ENCODE results near the gene PRAMEF12.
A peak's percentile ranks its signal among the peaks of the same experiment; 100 is the strongest.
"Not testable (repeated sequence)": the region's sequence is repeated elsewhere in the genome, so short reads cannot be mapped to it uniquely, and the experiment has no call there.

PRAMEF12 gene

GRCh38 chr1:12809933-12810332 is 36.4 kb downstream of the PRAMEF12 start:
- no peak overlapping the region for H3K14ac ChIP-seq (ENCODE audit: low read length in 2 of 2)
- H3K4me2 ChIP-seq (ENCODE audit: low read length, poor library complexity, severe bottlenecking) = no peak overlapping the region
- DNase-seq = no peak
- H2BK12ac ChIP-seq (ENCODE audit: low read length in 2 of 2) = no peak overlapping the region
- H3K9ac ChIP-seq (ENCODE audit: low read length) = no peak overlapping the region
- H3K4me3 ChIP-seq (ENCODE audit: insufficient read depth in 1 of 2, low read depth in 1 of 2, low read length in 2 of 2) = no peak overlapping the region
- no peak overlapping the region for H3K27ac ChIP-seq (ENCODE audit: low read length, poor library complexity, severe bottlenecking)
- H4K91ac ChIP-seq (ENCODE audit: low read length) = no peak overlapping the region
- no peak overlapping the region for H2BK5ac ChIP-seq (ENCODE audit: low read depth, low read length, poor library complexity, severe bottlenecking)
- H3K23ac ChIP-seq (ENCODE audit: low read length in 2 of 2) = no peak overlapping the region
- H2BK120ac ChIP-seq (ENCODE audit: low read depth, low read length) = no peak overlapping the region
- WGBS = 58% methylated on average over 1 of the region's 1 CpG
- no peaks in the 10 kb centered on the region for H3K36me3 ChIP-seq (ENCODE audit: control insufficient read depth in 1 of 2, insufficient read depth in 2 of 2, low read depth in 1 of 2, low read length in 2 of 2)
- no peak overlapping the region for H2AK5ac ChIP-seq (ENCODE audit: low read length, severe bottlenecking)
- no peaks in the 10 kb centered on the region for H3K4me1 ChIP-seq (ENCODE audit: control insufficient read depth, insufficient read depth, low read depth, low read length)
- H4K8ac ChIP-seq (ENCODE audit: low read length) = no peak overlapping the region
- no peaks in the 10 kb centered on the region for H3K27me3 ChIP-seq (ENCODE audit: control insufficient read depth in 1 of 2, insufficient read depth in 1 of 2, low read length in 2 of 2)
- H2BK15ac ChIP-seq (ENCODE audit: low read depth, poor library complexity, severe bottlenecking) = no peak overlapping the region
- no peaks in the 10 kb centered on the region for H3K9me3 ChIP-seq (ENCODE audit: control insufficient read depth, low read length)
- no peak overlapping the region for H2AFZ ChIP-seq (ENCODE audit: low read depth, low read length)
- H3K18ac ChIP-seq (ENCODE audit: low read depth in 1 of 2, low read length in 2 of 2) = no peak overlapping the region
- no peak overlapping the region for H3K4ac ChIP-seq (ENCODE audit: low read depth in 1 of 2, low read length in 2 of 2)
- H3K79me1 ChIP-seq (replicated peaks; ENCODE audit: low read length, poor library complexity, severe bottlenecking) = no peaks in the 10 kb centered on the region

GRCh38 chr1:12810691-12811408 is 37.3 kb downstream of the PRAMEF12 start:
- H4K91ac ChIP-seq (ENCODE audit: low read length) = no peak overlapping the region
- no peaks in the 10 kb centered on the region for H3K36me3 ChIP-seq (ENCODE audit: control insufficient read depth in 1 of 2, insufficient read depth in 2 of 2, low read depth in 1 of 2, low read length in 2 of 2)
- peak overlapping the region in 1 of 2 experiments; percentile 41 for H3K4me3 ChIP-seq (ENCODE audit: insufficient read depth in 1 of 2, low read depth in 1 of 2, low read length in 2 of 2)
- H3K14ac ChIP-seq (ENCODE audit: low read length in 2 of 2) = no peak overlapping the region
- no peak overlapping the region for H2BK12ac ChIP-seq (ENCODE audit: low read length in 2 of 2)
- H3K27me3 ChIP-seq (ENCODE audit: control insufficient read depth in 1 of 2, insufficient read depth in 1 of 2, low read length in 2 of 2) = no peaks in the 10 kb centered on the region
- no peak overlapping the region for H3K4ac ChIP-seq (ENCODE audit: low read depth in 1 of 2, low read length in 2 of 2)
- no peak overlapping the region for H4K8ac ChIP-seq (ENCODE audit: low read length)
- no peak overlapping the region for H3K9ac ChIP-seq (ENCODE audit: low read length)
- no peak overlapping the region for H3K4me2 ChIP-seq (ENCODE audit: low read length, poor library complexity, severe bottlenecking)
- no peak overlapping the region for H2BK5ac ChIP-seq (ENCODE audit: low read depth, low read length, poor library complexity, severe bottlenecking)
- H3K23ac ChIP-seq (ENCODE audit: low read length in 2 of 2) = no peak overlapping the region
- DNase-seq = no peak
- H2AFZ ChIP-seq (ENCODE audit: low read depth, low read length) = no peak overlapping the region
- H2AK5ac ChIP-seq (ENCODE audit: low read length, severe bottlenecking) = no peak overlapping the region
- no peak overlapping the region for H3K18ac ChIP-seq (ENCODE audit: low read depth in 1 of 2, low read length in 2 of 2)
- WGBS = 52% methylated on average over 5 of the region's 5 CpGs
- no peak overlapping the region for H2BK120ac ChIP-seq (ENCODE audit: low read depth, low read length)
- no peak overlapping the region for H2BK15ac ChIP-seq (ENCODE audit: low read depth, poor library complexity, severe bottlenecking)
- H3K4me1 ChIP-seq (ENCODE audit: control insufficient read depth, insufficient read depth, low read depth, low read length) = no peaks in the 10 kb centered on the region
- H3K9me3 ChIP-seq (ENCODE audit: control insufficient read depth, low read length) = no peaks in the 10 kb centered on the region
- H3K27ac ChIP-seq (ENCODE audit: low read length, poor library complexity, severe bottlenecking) = no peak overlapping the region
- no peaks in the 10 kb centered on the region for H3K79me1 ChIP-seq (replicated peaks; ENCODE audit: low read length, poor library complexity, severe bottlenecking)

GRCh38 chr1:12811409-12811784 is 37.9 kb downstream of the PRAMEF12 start:
- Histone ChIP-seq H3K9me3 (ENCODE audit: control insufficient read depth, low read length) (no peaks in the 10 kb centered on the region), H2BK5ac (ENCODE audit: low read depth, low read length, poor library complexity, severe bottlenecking) (no peak overlapping the region), H3K4ac (ENCODE audit: low read depth in 1 of 2, low read length in 2 of 2) (no peak overlapping the region), H3K27me3 (ENCODE audit: control insufficient read depth in 1 of 2, insufficient read depth in 1 of 2, low read length in 2 of 2) (no peaks in the 10 kb centered on the region), H3K79me1 (replicated peaks; ENCODE audit: low read length, poor library complexity, severe bottlenecking) (no peaks in the 10 kb centered on the region), H4K8ac (ENCODE audit: low read length) (no peak overlapping the region), H2BK15ac (ENCODE audit: low read depth, poor library complexity, severe bottlenecking) (no peak overlapping the region), H3K18ac (ENCODE audit: low read depth in 1 of 2, low read length in 2 of 2) (no peak overlapping the region), H3K4me1 (ENCODE audit: control insufficient read depth, insufficient read depth, low read depth, low read length) (no peaks in the 10 kb centered on the region), H3K27ac (ENCODE audit: low read length, poor library complexity, severe bottlenecking) (no peak overlapping the region), H2BK12ac (ENCODE audit: low read length in 2 of 2) (no peak overlapping the region), H2AFZ (ENCODE audit: low read depth, low read length) (no peak overlapping the region), H3K9ac (ENCODE audit: low read length) (no peak overlapping the region), H3K36me3 (ENCODE audit: control insufficient read depth in 1 of 2, insufficient read depth in 2 of 2, low read depth in 1 of 2, low read length in 2 of 2) (no peaks in the 10 kb centered on the region), H3K23ac (ENCODE audit: low read length in 2 of 2) (no peak overlapping the region), H3K14ac (ENCODE audit: low read length in 2 of 2) (no peak overlapping the region), H2BK120ac (ENCODE audit: low read depth, low read length) (no peak overlapping the region), H3K4me2 (ENCODE audit: low read length, poor library complexity, severe bottlenecking) (no peak overlapping the region), H3K4me3 (ENCODE audit: insufficient read depth in 1 of 2, low read depth in 1 of 2, low read length in 2 of 2) (peak overlapping the region in 1 of 2 experiments; percentile 41), H2AK5ac (ENCODE audit: low read length, severe bottlenecking) (no peak overlapping the region), H4K91ac (ENCODE audit: low read length) (no peak overlapping the region)
- 30% methylated on average over 2 of the region's 2 CpGs for WGBS
- no peak for DNase-seq

GRCh38 chr1:12819061-12819460 is 45.5 kb downstream of the PRAMEF12 start:
- H3K27me3 ChIP-seq (ENCODE audit: control insufficient read depth in 1 of 2, insufficient read depth in 1 of 2, low read length in 2 of 2); H3K36me3 ChIP-seq (ENCODE audit: control insufficient read depth in 1 of 2, insufficient read depth in 2 of 2, low read depth in 1 of 2, low read length in 2 of 2); H4K91ac ChIP-seq (ENCODE audit: low read length); H3K18ac ChIP-seq (ENCODE audit: low read depth in 1 of 2, low read length in 2 of 2); H3K4ac ChIP-seq (ENCODE audit: low read depth in 1 of 2, low read length in 2 of 2); H2BK12ac ChIP-seq (ENCODE audit: low read length in 2 of 2); H3K4me1 ChIP-seq (ENCODE audit: control insufficient read depth, insufficient read depth, low read depth, low read length); H3K4me2 ChIP-seq (ENCODE audit: low read length, poor library complexity, severe bottlenecking); DNase-seq; H3K4me3 ChIP-seq (ENCODE audit: insufficient read depth in 1 of 2, low read depth in 1 of 2, low read length in 2 of 2); H2BK120ac ChIP-seq (ENCODE audit: low read depth, low read length); H4K8ac ChIP-seq (ENCODE audit: low read length); H3K9ac ChIP-seq (ENCODE audit: low read length); H2AFZ ChIP-seq (ENCODE audit: low read depth, low read length); H2AK5ac ChIP-seq (ENCODE audit: low read length, severe bottlenecking); H2BK5ac ChIP-seq (ENCODE audit: low read depth, low read length, poor library complexity, severe bottlenecking); H3K14ac ChIP-seq (ENCODE audit: low read length in 2 of 2); H2BK15ac ChIP-seq (ENCODE audit: low read depth, poor library complexity, severe bottlenecking); H3K9me3 ChIP-seq (ENCODE audit: control insufficient read depth, low read length); H3K79me1 ChIP-seq (replicated peaks; ENCODE audit: low read length, poor library complexity, severe bottlenecking); H3K23ac ChIP-seq (ENCODE audit: low read length in 2 of 2); H3K27ac ChIP-seq (ENCODE audit: low read length, poor library complexity, severe bottlenecking): not testable (repeated sequence)
- 70% methylated on average over 6 of the region's 6 CpGs for WGBS
